ENCODE measurements around the gene CDC14B. TPM values are rescaled to one million over a fixed set of nuclear protein-coding genes. Genes with fewer than 3 reads are reported as not detected.

The CDC14B gene
- total RNA-seq, 1 experiment from 2014 or later, result 57.1 TPM

GRCh38 chr9:96494215-96494800 is 125.3 kb downstream of the CDC14B start:
- peak; percentile 6; the same call in 1 of the 2 replicates for ATAC-seq
- Mint-ChIP-seq H3K27me3 (ENCODE audit: low read depth) (no peaks in the 10 kb centered on the region), H3K4me3 (no peak overlapping the region), H3K4me1 (peaks cover 7% of the 10 kb centered on the region), H3K27ac (peak overlapping the region; percentile 74), H3K9me3 (no peaks in the 10 kb centered on the region), H3K36me3 (peaks cover 14% of the 10 kb centered on the region)
- no peak for DNase-seq (ENCODE audit: low spot score)
- POLR2A ChIA-PET, result no interaction called here
- CTCF ChIA-PET, result interaction anchor here (0.6 kb wide), 1 partner anchor 167 kb away, joined by 7 read pairs; no protein-coding TSS in a partner anchor
- no peak for TF ChIP-seq AR (CRISPR knock-in tag; IDR thresholded peaks at IDR 0.05)
- TF ChIP-seq IRF1 (CRISPR knock-in tag; IDR thresholded peaks at IDR 0.05), result no peak
- TF ChIP-seq SMAD4 (CRISPR knock-in tag; IDR thresholded peaks at IDR 0.05), result no peak
- TF ChIP-seq ZNF317 (CRISPR knock-in tag; IDR thresholded peaks at IDR 0.05; ENCODE audit: borderline replicate concordance, low read depth), result no peak
- no peak for TF ChIP-seq OVOL2 (CRISPR knock-in tag; IDR thresholded peaks at IDR 0.05; ENCODE audit: borderline replicate concordance)
- no peak for TF ChIP-seq TEAD1 (CRISPR knock-in tag; IDR thresholded peaks at IDR 0.05)
- no peak for TF ChIP-seq ERG (CRISPR knock-in tag; IDR thresholded peaks at IDR 0.05)

- H3K4me3 Mint-ChIP-seq, result no peak overlapping the region
- no peaks in the 10 kb centered on the region for H3K27me3 Mint-ChIP-seq (ENCODE audit: low read depth)
- CTCF ChIA-PET, result no interaction called here
- H3K36me3 Mint-ChIP-seq, result peaks cover 14% of the 10 kb centered on the region
- no peaks in the 10 kb centered on the region for H3K9me3 Mint-ChIP-seq
- DNase-seq (ENCODE audit: low spot score), result no peak
- peaks cover 2% of the 10 kb centered on the region; the same call in 1 of the 2 replicates for H3K4me1 Mint-ChIP-seq
- ATAC-seq, result peak; percentile 12; the same call in 1 of the 2 replicates
- peak overlapping the region; percentile 74 for H3K27ac Mint-ChIP-seq
- POLR2A ChIA-PET, result no interaction called here
- TF ChIP-seq SOX15 (CRISPR knock-in tag; IDR thresholded peaks at IDR 0.05), result no peak
- TF ChIP-seq RELA (CRISPR knock-in tag; IDR thresholded peaks at IDR 0.05; ENCODE audit: borderline replicate concordance), result no peak
- no peak for TF ChIP-seq ETV6 (CRISPR knock-in tag; IDR thresholded peaks at IDR 0.05)
- no peak for TF ChIP-seq OVOL2 (CRISPR knock-in tag; IDR thresholded peaks at IDR 0.05; ENCODE audit: borderline replicate concordance)
- no peak for TF ChIP-seq STAT6 (CRISPR knock-in tag; conservative IDR thresholded peaks at IDR 0.05; ENCODE audit: low read depth)
- no peak for TF ChIP-seq USF1 (CRISPR knock-in tag; IDR thresholded peaks at IDR 0.05)
- no peak for TF ChIP-seq TEAD4 (CRISPR knock-in tag; IDR thresholded peaks at IDR 0.05)
- TF ChIP-seq E2F5 (CRISPR knock-in tag; IDR thresholded peaks at IDR 0.05), result no peak
- TF ChIP-seq PREB (CRISPR knock-in tag; IDR thresholded peaks at IDR 0.05; ENCODE audit: borderline replicate concordance), result no peak
- TF ChIP-seq AR (CRISPR knock-in tag; IDR thresholded peaks at IDR 0.05), result no peak
- no peak for TF ChIP-seq ZNF671 (CRISPR knock-in tag; IDR thresholded peaks at IDR 0.05)
- TF ChIP-seq E2F1 (CRISPR knock-in tag; IDR thresholded peaks at IDR 0.05), result no peak
- no peak for TF ChIP-seq MLX (CRISPR knock-in tag; IDR thresholded peaks at IDR 0.05)
Observed at GRCh38 chr9:96493757-96494156, 125.9 kb downstream of the CDC14B start.
